GM12891 (cell line): ENCODE measurements around the gene PRAMEF26. TPM values are rescaled to one million over a fixed set of nuclear protein-coding genes. Genes with fewer than 3 reads are reported as not detected.
"Not testable (repeated sequence)": the region's sequence is repeated elsewhere in the genome, so short reads cannot be mapped to it uniquely, and the experiment has no call there.

Source experiments
- DNase-seq: peaks from one replicate; pipeline ENCODE4 v3.0.0; 2011; ENCODE audit warnings: low spot score; ENCODE audit not compliant: insufficient read length
- FAIRE-seq: peaks from 2 replicates; lab custom pipeline; 2011; peaks lifted over from hg19 to GRCh38; lab: Jason Lieb, UNC
- polyA plus RNA-seq: library from polyadenylated mRNA; unstranded; fragments of >200 nt; gene quantifications from one replicate; pipeline ENCODE4 v1.2.1, GENCODE V29; 2012; ENCODE audit warnings: low read depth, missing spikeins, inconsistent platforms; ENCODE audit not compliant: missing spikeins

The PRAMEF26 gene
- polyA plus RNA-seq: not detected

GRCh38 chr1:13155909-13156308, at the start of gene PRAMEF26:
Gene PRAMEF26, minus strand, starts transcription at chr1:13156009. Its CDS starts 2,914 bp downstream, at chr1:13153095.
- not testable (repeated sequence) for DNase-seq, FAIRE-seq

GRCh38 chr1:13201309-13201708, 45.5 kb upstream of the PRAMEF26 start, which contains the start of gene PRAMEF13:
Gene PRAMEF13, minus strand, starts transcription at chr1:13201409. Its CDS starts 1,820 bp downstream, at chr1:13199589.
- FAIRE-seq, DNase-seq: not testable (repeated sequence)

- not testable (repeated sequence) for FAIRE-seq, DNase-seq
Measured at GRCh38 chr1:13171548-13171947, 15.7 kb upstream of the PRAMEF26 start, which contains the start of gene PRAMEF9. Gene PRAMEF9, plus strand, starts transcription at chr1:13171848. Its CDS starts 3,433 bp downstream, at chr1:13175281.

GRCh38 chr1:13165531-13165930, 9.7 kb upstream of the PRAMEF26 start, which contains the start of gene HNRNPCL4:
Gene HNRNPCL4, minus strand, starts transcription at chr1:13165631. Its CDS starts 164 bp downstream, at chr1:13165467.
- FAIRE-seq, DNase-seq: not testable (repeated sequence)

- FAIRE-seq, DNase-seq: not testable (repeated sequence)
Measured at GRCh38 chr1:13116754-13117153, 39.1 kb downstream of the PRAMEF26 start, which contains the start of gene HNRNPCL2. Gene HNRNPCL2, minus strand, starts transcription at chr1:13116854. Its CDS starts 454 bp downstream, at chr1:13116400.
